NK-92 treated with Interleukin-12 subunit alpha and Interleukin-12 subunit beta, amount 100 ng/mL, for 24 hours (cell line): ENCODE data around the gene PXT1.

Experiments used
- DNase-seq: peaks from one replicate; lab custom pipeline; 2025; lab: John Stamatoyannopoulos, UW

The PXT1 gene

DNA sequence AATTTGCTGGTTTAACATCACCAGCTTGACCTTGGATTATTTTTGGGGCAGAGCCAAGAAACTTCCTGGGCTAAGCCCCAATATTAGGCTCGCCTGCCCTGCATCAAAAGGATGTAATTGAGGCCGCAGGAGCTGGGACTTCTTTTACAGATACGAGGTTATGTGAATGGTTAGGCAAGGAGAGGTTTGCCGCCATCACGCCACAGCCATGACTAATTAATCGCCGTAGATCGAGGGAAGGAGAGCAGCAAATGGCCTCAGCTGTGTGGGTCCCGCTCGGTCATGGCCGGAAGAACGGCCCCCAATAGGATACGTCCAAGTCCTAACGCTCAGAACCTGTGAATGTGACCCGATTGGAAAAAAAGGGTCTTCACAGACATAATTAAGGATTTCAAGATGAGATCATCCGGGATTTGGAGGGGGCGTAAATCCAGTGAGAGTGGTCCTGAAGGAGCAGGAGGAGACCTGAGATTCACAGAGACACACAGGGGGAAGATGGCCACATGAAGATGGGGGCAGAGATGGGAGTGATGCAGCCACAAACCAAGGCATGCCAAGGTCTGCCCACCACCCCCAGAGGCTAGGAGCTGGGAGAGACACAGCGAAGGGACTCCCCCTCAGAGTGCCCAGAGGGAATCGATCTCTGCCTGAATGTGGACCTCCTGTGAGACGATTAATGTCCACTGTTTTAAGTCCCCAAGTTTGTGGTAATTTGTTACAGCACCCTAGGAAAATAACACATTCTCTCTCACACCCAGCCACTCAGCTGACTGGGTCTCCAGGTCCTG is 96.0 kb downstream of the PXT1 start:
- DNase-seq = no peak

DNA sequence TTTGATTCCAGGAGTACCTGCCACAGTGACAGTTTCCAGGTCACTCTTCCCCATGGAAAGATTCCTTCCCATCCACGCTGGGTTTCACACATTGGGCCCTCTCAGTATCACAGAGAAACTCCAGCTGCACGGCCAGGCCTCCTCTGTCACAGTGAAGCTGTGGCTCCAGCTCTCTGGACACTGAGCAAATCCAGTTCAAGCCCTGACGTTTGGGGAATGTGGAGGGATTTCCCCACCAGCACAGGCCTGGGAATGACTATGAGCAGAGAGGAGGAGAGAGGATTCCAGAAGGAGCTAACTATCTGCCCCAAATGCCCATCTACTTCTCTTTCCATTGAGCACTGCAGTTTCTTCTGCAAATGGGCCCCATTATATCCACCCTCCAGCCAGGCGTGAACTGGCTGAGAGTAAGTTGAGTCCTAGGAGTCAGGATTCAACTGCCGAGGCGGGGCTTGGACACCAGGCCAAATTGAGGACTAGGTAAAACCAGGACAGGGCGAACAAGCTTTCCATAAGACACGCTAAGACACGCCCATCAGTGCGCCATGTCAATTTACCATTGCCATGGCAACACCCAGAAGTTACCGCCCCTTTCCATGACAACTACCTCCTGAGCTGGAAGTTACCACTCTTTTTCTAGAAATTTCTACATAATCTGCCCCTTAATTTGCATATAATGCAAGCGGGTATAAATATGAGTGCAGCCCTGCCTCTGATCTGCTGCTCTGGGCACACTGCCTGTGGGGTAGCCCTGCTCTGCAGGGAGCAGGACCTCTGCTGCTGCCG is 96.8 kb downstream of the PXT1 start:
- DNase-seq = no peak

DNA sequence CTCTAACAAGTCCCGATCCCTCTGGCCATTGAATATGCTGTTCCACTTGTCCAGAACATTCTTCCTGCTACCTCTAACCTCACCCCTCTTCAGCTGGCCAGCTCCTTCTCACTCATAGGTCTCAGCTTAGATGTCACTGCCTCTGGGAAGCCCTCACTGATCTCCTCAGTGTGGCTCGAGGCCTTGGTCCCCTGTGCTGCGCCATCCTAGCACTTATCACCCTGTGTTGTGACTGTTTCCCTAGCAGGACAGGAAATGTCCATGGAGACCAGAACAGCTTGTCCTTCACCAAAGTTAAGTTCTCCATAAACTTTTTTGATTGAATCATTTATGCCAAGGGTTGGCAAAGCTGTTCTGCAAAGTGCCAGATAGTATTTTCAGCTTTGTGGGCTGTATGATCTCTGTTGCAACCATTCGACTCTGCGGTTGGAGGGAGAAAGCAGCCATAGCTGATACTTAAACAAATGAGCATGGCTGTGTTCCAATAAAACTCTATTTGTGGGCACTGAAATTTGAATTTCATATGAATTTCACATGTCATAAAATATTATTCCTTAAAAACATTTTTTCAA is 99.5 kb downstream of the PXT1 start:
- no peak for DNase-seq

DNA sequence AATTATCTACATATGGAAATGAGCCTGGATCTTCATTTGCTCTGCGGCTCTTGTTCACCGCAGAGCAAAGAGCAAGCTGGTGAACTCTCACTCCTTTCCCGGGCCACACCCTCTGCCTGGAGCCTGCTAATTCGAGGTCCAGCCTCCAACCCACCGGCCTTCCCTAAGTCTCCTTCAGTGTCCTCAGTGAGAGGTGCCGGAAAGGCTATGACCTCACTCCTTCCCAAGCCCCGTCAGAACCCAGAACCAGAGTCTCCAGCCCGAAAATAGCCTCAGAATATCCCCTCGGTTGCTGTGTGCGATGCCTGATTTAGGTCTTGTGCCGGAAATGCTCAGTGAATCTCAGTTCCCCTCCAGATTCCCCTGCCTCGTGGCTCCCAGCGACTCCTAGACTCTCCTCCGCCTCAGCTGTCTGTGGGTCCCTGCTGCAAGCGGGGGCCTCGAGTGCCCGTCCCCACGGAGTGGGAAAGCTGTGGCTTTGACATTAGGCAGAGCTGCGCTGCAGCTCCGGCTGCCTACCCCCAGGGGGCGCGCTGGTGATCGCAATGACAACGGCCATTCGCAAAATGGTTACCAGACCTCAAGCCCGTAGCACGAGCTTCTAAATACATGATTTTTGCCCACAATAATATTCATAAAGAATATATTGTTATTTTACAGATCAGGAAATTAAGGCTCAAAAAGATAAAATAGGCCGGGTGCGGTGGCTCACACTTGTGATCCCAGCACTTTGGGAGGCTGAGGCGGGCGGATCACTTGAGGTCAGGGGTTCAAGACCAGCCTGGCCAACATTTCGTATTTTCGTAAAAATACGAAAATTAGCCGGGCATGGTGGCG is 101.8 kb downstream of the PXT1 start:
- no peak for DNase-seq
